Right forelimb (tissue), 1 donor: ENCODE measurements around the gene ZNF428.
"Not testable (repeated sequence)": the region's sequence is repeated elsewhere in the genome, so short reads cannot be mapped to it uniquely, and the experiment has no call there.

Source experiments
- DNase-seq: peaks from one replicate; pipeline ENCODE4 v3.0.0-alpha.2; 2018

The ZNF428 gene

DNA sequence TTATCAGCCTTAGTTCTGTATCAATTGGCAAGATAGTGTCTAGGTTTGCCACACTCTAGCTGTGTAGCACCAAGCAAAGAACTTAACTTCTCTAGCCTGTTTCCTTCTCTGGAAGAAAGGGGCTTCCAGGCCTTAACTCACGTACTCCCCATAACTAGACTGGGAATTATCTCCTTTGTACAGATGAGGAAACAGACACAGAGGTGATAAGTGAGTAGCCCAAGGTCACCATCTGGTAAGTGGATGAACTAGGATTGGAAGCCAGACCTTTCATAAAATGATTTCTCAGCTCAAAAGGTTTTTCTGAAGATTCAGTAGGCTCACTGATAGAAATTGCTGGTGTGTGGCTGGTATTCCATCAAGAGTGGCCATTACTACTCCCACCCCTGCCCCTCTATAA, 3.1 kb downstream of the ZNF428 start:
- DNase-seq, result no peak

DNA sequence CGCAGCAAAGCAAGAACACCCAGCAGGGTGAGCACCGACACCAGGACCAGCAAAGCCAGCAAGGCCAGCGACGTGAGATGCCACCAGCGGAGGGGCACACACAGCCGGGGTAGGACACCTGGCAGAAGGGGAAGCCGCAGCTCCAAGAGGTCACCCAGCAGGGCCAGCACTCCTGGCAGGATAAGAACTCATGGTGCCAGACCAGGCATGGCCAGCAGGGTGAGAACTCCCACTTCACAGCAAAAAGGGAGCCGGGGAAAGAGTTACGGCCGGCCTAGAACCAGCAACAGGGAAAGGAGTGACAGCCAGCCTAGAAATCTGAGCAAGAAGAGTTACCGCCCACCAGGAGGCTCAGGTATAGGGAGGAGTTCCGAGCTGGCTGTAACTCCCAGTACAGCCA, 7.1 kb downstream of the ZNF428 start:
- no peak for DNase-seq

DNA sequence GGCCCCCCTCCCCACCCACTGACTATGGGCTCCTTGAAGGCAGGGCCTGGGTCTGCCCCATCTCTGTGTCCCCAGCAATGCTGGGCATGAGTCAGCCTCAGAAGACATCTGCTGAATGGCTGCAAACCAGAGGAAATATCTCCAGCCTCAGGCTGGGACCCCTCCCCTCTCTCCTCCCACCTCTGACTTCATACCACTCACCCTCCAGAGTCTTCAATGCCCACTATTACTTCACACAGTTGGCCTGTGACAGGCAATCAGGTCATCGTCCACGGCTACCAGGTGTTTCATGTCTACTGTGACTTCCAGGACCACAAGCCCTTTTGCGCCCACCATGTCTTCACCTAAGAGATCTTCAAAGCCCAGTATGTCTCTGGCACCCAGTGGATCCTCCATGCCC, 7.6 kb downstream of the ZNF428 start, which contains the start of gene SRRM5:
Gene SRRM5, plus strand, starts transcription at position 301 of the 400 bp plus-strand sequence. Its CDS starts 34 bp downstream, at position 335.
- DNase-seq, result no peak

DNA sequence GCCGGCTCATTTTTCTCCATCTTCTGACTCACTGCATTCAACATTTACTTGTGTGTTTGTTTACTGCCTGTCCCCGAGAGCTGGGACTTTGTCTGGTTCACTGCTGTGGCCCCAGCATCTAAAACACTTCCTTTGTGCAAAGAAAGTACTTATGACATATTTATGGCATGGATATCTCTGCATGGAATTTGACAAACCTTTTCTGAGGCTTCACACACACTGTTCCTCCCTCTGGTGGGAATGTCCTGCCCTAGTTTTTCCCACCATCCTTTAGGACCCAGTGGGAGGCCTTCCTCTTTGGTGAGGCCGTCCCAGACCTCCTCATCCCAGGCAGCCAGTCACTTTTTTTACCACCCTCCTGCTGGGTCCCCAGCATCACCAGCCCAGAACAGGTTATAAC, 8.9 kb downstream of the ZNF428 start:
- DNase-seq, result no peak

DNA sequence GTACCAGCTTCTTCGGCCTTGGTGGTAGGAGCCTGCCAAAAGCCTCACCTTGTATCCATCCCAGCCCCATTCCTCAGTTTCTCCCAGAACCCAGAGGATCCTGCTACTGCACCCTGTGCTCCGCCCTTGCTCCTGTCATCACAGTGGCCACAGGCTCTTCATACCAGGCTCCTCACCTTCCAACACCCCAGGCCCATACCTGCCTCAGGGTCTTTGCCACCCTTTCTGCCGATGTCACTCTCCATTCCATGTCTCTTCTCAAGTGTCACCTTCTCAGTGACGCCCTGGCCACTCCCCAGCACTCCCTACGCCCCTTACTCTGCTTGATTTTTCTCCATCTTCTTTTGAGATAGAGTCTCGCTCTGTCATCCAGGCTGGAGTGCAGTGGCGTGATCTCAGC, 9.6 kb downstream of the ZNF428 start:
- no peak for DNase-seq

DNA sequence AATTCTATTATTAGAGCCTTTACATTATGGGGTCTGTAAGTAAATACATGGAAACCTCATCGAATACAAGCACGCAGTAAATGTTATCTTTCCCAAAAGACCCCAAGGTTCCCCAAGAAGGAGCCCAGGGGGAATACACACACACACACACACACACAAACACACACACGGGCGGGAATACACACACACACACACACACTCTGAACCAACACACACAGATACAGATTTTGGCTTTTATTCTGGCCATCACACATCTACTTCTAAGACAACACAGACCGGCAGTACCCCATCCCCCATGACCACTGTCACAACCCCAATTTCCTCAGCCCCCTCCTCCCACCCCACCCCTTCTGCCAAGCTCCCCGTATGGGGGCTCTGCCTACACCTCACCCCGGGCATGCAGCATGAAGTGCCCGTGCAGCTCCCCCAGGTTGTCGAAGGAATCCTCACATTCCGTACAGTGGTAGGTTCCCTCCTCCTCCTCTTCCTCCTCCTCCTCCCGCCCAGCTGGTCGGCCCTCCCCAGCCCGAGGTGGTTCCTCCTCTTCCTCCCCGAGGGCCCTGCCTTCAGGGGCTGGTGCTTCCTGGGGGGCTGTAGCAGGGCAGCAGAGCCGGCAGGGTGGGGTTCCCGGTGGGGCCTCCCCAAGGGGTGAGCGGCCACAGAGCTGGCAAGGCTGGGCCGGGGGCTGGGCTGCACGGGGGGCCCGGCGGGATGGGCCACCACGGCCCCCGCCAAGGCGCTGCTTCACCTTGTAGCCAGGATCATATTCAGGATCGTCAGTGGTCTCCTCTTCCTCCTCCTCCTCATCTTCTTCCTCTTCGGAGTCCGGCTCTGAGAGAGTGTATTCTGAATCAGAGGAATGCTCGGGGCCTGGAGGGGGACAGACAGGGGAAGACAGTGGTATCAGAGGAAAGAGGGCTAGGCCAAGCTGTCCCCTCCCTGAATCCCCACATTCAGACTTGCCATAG, 11.9 kb downstream of the ZNF428 start:
- no peak for DNase-seq

DNA sequence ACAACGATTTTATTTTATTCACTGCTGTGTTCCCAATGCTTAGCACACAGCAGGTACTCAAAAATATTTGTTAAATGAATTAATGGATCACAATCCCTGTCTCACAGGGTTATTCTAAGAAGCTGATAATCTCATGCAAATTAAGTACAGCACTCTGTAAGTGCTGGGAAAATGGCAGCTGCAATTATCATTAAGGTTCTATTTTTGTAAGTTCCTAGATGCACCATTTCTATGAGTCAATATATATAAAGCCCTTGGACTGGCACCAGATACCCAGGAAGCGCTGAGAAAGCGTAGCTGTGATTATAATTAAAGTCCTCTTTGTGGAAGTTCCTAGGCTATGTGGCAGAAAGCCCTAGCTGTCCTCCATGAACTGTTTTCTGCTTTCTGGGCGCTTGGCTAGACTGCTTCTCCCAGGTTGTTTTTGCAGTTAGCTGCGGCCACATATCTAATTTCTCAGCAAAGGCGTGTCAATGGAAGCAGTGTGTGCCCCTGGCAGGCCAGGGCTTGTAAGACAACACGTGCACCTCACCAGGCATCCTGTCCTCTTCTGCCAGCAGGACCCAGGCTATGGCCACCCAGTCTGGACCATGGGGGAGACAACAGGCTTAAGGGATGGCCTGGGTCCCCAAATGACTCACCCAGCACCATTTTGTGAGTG, 12.7 kb downstream of the ZNF428 start:
- no peak for DNase-seq

DNA sequence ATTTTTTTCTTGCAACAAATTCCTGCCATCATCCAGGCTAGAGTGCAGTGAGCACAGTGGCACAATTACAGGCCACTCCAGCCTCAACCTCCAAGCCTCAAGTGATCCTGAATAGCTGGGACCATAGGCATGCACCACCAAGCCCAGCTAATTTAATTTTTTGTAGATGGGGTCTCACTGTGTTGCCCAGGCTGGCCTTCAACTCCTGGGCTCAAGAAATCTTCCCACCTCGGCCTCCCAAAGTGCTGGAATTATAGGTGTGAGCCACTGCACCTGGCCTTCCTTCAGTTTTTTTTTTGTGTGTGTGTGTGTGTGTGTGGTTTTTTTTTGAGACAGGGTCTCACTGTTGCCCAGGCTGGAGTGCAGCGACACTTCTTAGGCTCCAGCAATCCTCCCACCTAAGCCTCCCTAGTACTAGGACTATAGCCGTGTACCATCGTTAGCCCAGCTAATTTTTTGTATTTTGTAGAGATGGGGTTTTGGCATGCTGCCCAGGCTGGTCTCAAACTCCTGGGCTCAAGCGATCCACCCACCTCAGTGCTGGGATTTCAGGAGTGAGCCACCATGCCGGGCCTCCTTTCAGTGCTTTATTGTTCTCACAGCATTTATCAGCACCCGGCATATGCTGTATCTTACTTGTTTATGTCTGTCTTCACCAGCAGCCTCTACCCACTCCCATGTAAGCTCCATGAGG, 13.4 kb downstream of the ZNF428 start:
- no peak for DNase-seq

DNA sequence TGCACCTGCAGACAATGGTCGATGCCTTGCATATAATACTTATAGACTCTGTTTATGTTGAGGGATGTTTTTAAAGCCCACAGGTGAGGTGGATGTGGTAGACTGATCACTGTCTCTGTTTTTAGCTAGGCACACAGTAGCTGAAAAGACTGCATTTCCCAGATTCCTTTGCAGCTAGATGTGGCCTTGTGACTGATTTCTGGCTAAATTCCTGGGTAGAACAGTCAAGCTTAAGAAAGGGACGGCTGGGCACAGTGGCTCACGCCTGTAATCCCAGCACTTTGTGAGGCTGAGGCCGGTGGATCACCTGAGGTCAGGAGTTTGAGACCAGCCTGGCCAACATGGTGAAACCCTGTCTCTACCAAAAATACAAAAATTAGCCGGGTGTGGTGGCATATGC, 19.1 kb downstream of the ZNF428 start:
- DNase-seq, result not testable (repeated sequence)

DNA sequence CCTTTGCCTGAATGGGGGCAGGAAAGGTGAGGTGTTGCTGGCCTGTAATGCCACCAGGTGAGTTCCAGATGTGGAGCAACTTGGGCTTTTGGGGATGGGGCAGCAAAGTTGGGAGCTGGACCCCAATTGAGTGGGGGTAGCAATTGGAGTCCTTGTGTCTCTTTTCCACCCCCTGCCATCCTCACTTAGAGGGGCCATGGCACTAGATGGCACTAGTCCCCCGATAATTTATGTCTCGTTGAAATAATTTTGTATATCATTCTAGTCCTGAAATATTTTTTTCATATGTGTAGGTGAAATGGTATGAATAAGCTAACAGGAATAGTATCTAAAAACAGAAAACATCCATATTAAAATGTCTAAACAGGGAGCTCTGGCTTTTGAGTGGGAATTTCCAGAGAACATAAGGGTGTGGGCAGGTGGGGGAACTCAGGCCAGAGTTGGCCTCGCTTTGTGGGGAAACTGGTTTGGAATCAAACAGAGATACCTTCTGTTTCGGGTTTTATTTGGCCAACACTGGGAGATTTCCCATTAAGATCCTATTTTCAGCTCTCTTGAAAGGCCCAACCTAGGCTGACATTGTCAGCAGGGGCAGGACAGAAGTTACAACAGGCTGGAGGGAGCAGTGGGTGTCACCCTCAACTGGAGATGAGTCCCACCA, 19.7 kb downstream of the ZNF428 start:
- DNase-seq, result no peak

DNA sequence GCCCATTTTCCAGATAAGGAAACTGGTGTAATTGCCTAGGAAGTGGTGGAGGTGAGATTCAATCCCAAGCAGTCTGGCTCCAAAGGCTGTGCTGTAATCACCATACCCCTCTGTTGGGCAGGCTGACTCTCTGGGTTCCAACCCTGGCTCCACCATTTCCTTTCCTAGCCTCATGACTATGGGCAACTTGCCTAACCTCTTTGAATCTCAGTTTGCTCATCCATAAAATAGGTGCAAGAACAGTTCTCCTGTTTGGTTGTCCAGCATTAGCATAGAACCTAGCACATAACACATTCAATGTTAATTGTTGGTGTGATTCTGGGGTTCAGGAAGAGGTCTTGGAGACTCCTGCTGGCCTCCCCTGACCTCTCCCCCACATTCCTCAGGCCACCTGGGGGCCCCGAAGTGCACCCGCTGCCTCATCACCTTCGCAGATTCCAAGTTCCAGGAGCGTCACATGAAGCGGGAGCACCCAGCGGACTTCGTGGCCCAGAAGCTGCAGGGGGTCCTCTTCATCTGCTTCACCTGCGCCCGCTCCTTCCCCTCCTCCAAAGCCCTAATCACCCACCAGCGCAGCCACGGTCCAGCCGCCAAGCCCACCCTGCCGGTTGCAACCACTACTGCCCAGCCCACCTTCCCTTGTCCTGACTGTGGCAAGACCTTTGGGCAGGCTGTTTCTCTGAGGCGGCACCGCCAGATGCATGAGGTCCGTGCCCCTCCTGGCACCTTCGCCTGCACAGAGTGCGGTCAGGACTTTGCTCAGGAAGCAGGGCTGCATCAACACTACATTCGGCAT, 20.8 kb downstream of the ZNF428 start:
- DNase-seq, result no peak

DNA sequence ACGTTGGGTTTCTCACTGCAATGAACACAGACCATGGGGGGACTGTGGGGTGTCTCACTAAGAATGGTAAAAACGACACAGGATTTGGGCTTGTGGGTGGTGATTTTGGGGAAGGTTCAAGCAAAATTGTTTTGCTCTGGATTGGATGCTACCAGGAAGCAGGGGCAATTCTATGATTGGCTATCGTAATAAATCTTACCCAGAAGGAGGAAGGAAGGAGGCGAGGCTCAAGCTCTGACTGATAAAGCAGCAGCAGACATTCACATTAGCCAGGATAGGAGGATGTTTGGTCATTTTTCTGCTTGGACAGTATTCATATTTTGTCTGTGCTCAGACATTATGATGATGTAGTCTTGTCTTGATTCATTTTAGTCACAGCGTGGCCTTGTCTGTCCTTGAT, 21.6 kb downstream of the ZNF428 start:
- no peak for DNase-seq

DNA sequence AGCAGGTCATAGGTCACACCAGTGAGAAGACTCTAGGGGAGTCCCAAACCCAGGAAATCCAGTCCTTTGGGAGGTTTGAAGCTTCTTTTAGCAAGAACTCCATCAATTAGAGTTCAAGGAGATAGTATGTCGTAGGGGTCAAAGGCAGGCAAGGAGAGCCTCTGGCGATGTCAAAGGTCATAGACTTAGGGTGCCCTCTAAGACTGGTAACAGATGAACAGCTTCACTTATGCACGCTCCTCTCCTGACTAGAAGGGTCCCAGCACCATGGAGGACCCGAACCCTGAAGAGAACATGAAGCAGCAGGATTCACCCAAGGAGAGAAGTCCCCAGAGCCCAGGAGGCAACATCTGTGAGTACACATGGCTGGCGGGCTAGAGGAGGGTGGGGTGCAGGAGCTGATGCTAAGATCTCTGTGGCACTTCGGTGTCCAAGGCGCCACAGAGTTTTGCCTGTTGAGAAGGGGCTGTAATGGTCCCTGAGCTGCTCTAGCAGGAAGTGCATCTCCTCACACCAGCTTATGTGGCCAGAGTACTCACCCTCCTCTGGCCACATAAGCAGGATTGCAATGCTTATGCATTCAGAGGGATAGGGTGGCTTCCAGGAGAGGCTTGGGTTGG, 22.5 kb downstream of the ZNF428 start:
- no peak for DNase-seq

DNA sequence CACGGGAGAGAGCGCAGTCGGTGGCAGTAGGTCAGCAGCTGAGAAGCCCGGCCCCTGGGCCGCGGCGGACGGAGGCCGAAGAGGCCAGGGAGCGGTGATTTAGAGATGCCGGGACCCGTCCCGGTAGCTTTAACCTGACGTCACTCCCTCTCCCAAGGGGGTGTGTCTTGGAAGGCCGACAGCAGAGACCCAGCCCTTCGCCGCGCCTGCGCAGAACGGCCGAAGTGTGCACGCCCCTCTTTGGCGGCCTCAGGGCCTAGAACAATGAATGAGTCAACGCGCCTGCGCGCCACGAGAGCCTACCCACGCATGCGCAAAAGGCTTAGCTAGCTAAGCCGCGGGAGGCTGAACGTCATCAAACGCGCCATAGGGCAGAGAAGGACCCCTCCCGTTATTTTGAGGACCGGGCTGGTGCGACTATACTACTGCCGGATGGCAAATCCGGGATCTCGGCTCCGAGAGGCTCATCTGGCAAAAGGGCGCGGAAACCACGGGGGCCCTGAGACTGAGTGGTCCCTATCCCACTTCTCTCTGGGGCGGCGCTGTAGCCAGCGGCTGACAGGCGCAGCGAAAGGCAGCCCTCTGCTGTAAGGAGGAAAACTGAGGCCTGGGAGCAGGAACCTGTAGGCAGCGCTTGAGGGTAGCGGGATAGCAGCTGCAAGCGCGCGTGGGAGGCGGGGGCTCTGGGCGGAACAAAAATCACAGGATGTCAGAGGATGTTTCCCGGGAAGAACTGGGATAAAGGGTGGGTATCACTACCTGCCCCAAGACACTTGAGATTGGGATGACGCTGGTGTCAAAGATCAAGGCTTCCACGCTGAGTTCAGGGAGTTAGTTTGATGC, 23.2 kb downstream of the ZNF428 start, which contains the start of the genes IRGQ and ZNF576:
Gene IRGQ, minus strand, starts transcription at position 136 of the 843 bp plus-strand sequence. CDS start 796 bp downstream, outside the sequence.
Gene ZNF576, plus strand, starts transcription at position 597 of the 843 bp plus-strand sequence. CDS start 514 bp downstream, outside the sequence.
- DNase-seq, result peak; percentile 100

DNA sequence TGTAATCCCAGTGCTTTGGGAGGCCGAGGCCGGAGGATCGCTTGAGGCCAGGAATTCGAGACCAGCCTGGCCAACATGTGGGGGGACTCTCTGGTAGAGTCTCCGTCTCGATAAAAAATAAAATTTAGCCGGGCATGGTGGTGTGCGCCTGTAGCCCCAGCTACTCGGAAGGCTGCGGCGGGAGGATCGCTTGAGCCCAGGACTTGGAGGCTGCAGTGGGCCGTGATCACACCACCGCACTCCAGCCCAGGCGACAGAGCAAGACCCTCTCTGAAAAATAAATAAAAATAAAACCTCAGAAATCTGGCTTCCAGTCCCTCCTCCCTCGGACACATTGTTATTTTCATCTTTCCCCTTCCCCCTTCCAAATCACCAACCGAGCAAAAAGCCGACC, 23.8 kb downstream of the ZNF428 start:
- DNase-seq, result no peak

DNA sequence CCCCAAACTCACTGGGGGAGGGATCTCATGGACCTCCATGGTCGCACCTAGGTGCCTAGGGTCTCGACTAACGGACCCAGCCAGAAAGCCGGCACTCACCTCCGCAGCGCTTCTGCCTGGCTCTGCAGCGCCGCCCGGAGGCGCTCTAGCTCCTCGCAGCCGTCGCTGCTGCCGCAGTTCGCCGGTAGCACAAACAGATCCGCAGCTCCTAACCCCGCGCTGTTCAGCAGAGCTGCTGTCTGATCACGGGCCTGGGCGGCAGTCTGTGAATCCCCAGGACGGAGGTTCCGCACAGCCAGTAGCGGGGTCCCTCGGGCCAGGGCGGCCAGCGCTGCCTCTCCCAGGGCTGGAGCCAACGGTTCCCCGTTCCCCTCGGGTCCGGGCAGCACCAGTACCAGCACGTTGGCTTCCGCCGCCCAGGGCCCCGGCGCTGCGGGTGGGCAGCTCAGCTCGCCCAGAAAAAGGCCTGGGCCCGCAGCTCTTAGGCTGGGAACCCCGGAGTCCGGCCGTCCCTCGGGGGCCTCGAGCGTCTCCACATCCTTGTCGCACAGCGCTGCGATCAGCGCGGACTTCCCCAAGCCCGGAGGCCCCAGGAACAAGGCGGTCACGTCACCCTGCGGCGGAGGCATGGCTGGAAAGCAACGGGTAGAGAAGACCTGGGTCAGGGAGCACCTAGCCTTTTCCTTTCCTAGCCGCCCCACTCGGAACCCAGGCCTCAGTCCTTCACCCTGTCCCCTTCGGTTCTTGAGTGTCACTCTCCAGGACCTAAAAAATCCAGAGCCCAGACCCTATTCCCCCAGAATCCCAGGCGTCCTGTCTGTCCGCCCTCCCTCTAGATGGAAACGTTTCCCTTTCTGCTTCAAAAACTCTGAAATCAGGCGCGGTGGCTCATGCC, 24.5 kb downstream of the ZNF428 start:
- peak; percentile 68 for DNase-seq

DNA sequence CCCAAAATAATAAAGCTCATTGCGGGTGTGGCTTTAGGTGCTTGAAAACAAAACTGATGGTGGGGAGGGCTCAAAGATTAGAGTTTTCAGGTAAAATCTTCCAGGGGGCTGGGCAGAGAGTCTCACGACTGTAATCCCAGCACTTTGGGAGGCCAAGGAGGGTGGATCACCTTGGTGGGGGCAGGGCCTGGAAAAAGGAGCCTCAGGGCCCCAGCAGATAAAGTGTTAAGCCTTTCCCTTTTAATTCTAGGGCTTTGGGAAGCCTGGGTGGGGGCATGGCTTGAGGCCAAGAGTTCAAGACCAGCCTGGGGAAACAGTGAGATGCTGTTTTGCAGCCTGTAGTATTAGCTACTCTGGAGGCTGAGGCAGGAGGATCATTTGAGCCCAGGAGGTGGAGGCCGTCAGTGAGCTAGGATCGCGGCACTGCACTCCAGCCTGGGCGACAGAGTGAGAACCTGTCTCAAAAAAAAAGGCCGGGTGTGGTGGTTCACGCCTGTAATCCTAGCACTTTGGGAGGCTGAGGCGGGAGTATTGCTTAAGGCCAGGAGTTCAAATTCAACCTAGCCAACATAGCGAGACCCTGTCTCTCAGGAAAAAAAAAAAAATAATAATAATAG, 25.2 kb downstream of the ZNF428 start:
- DNase-seq, result no peak

DNA sequence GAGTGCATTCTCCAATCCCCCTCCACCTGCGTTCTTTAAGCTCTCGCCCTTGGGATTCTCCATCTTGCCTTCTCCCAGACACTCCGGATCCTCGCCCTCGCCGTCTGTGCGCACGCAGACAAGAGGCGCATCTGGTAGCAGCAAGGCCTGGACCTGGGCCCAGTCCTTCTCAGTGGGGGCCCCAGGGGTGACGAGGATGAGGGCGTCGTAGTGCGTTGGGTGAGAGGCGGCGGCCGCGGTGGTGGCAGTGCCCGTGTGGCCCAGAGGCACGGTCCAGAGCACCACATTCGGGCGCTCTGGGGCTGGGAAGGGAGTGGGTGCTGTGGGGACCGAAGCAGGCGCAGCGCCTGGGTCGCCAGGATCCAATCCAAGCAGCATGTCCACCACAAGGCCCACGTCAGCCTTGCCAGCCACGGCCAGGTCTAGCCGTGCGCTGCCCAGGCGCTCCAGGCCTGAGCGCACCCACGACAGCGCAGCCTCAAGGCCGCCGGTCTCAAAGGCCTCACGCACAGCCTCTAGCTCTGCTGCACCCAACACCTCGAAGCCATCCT, 26.6 kb downstream of the ZNF428 start:
- DNase-seq, result no peak
